Inflammatory macrophage treated with lipopolysaccharide for 1 hour (primary cell): Measurements from ENCODE around the gene OR6S1.
A peak's percentile ranks its signal among the peaks of the same experiment; 100 is the strongest.
"Not testable (repeated sequence)": the region's sequence is repeated elsewhere in the genome, so short reads cannot be mapped to it uniquely, and the experiment has no call there.

Source experiments
- DNase-seq, 2 donors: peaks; one replicate each; pipeline ENCODE4 v3.0.0-alpha.2; 2020 to 2022

The OR6S1 gene

GRCh38 chr14:20630340-20631022 is 11.0 kb downstream of the OR6S1 start:
- no peak for DNase-seq

DNA sequence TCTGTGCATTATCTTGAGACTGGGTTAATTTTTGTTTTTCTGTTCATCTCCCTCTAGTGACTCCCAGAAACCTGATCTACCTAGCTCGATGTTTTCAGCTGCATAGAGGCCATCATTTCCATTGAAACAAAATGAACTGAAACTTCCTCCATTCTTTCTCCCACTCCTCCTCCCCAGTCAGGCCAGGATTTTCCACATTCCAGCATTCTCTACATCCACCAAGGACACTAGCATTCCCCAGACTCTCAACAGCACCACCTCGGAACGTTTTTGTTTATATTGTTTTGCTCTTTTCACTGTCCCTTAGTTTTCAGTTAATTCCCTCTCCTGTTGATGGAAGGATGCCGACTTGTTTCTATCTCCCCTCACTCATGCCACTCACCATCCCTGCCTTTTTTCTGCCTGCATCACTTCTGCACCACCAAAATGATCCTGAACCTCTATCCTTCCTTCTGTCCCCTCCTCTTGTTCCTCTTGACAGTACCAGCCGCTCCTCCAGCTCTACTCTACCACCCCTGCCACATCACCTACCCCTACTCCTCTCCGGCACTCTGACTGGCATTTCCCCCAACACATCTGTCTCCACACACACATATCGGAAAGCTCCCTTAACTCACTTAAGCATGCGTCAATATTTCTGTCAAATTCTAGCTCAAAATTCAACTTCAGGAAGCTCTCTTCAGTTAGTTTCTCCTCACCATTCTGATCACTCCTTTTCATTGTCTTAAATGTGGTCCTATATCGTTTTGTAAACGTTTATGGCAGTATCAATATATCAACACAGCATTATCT is 13.2 kb downstream of the OR6S1 start:
- no peak for DNase-seq

- no peak for DNase-seq
These were observed 14.0 kb downstream of the OR6S1 start for GRCh38 chr14:20627346-20628027.

- no peak for DNase-seq
These were observed 15.2 kb downstream of the OR6S1 start for GRCh38 chr14:20626274-20626673.

- peak; percentile 88 to 90 for DNase-seq
These were observed 16.9 kb downstream of the OR6S1 start for GRCh38 chr14:20624495-20625070.

DNA sequence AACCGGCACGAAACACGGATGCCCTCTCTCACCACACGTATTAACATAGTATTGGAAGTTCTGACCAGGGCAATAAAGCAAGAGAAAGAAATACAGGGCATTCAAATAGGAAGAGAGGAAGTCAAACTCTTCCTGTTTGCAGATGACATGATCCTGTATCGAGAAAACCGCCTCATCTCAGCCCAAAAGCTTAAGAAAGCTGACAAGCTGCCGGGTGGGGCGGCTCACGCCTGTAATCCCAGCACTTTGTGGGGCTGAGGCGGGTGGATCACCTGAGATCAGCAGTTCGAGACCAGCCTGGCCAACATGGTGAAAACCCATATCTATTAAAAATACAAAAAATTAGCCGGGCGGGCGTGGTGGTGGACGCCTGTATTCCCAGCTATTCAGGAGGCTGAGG is 17.7 kb downstream of the OR6S1 start:
- DNase-seq = peak in 1 of 2 donors; percentile 48

DNA sequence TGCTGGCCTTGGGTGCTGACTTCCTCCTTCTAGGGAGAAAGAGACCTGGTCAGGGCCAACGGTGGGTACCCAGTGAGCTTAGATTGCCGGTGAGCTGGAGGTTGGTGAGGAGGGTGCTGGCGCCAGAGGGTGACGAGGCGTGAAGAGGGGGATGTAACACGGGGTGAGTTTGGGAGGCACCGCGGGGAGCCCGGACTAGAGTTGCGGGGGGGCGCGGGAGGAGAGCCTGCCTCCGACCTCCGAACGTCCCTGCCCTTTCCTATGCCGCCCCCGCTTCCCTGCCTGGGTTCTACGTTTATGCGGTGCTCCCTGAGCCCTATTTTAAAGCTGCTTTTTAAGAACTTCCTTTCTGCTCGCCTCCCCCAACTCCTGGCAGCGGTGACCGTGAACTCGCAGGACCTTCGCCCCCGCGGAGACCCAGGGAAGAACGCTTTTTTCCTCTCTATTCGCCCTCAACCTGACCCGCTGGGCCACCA is 18.6 kb downstream of the OR6S1 start:
- no peak for DNase-seq

DNA sequence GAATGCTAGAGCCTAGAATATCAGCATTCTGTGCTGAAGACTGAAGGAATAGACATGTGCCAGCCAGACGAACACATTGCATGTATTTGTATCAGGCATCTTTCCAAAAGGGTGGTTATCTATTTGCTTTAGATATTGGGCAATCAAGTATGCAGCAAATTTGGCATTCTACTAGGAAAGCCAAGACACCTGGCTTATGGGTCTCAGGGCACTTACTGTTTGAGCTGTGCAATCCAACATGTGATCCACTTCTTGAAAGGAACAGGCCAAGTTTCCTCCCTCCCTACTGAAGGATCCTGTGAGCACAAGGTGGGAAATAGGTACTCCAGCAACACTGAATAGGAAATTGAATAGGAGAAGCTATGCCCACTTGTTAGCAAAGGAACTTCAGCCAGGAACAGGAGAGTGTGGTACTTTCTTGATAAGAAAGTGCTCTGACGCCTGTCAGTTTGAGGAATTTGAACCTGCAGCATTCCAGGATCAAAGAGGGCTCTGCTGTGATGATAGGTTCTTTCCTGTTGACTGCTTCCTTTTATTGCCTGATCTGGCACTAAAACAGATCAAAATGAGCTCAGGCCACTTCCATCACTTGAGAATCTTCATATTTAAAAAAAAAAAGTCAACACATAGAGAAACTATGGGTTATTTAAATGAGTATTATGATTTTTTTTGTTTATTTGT is 20.6 kb downstream of the OR6S1 start:
- no peak for DNase-seq

DNA sequence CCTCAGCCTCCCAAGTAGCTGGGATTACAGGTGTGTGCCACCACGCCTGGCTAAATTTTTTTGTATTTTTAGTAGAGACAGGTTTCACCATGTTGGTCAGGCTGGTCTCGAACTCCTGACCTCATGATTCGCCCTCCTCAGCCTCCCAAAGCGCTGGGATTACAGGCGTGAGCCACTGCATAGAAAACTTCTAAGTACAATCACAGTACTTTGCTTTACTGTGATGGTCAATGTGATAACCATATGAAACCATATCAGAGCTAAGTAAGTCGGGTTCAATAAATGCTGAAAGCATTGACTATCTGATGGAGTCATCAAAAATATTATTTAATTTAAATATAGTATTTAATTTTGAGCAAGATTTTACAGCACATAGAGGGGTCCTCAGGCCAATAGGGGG is 21.8 kb downstream of the OR6S1 start:
- DNase-seq = not testable (repeated sequence)

DNA sequence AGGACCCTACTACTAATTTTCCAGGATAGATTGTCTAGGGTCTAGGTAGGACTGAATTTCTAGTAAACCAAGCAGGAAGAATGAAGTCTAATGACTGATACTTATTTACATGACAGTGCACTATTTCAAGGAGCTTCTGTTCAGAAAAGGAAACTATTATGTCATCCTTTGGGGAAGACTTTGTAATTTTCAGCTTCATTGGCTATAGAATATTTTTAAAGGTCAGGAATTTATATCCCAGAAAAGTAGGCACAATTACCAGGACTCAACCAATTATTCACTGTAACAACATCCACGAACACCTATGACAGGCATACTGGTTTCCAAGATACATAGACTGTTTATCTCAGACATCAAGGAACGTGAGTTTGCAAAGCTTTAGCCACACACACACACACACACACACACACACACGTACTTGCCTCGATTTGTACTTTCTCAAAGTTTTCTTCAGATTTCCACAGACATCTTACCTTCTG is 23.2 kb downstream of the OR6S1 start:
- DNase-seq = peak; percentile 60 to 66

DNA sequence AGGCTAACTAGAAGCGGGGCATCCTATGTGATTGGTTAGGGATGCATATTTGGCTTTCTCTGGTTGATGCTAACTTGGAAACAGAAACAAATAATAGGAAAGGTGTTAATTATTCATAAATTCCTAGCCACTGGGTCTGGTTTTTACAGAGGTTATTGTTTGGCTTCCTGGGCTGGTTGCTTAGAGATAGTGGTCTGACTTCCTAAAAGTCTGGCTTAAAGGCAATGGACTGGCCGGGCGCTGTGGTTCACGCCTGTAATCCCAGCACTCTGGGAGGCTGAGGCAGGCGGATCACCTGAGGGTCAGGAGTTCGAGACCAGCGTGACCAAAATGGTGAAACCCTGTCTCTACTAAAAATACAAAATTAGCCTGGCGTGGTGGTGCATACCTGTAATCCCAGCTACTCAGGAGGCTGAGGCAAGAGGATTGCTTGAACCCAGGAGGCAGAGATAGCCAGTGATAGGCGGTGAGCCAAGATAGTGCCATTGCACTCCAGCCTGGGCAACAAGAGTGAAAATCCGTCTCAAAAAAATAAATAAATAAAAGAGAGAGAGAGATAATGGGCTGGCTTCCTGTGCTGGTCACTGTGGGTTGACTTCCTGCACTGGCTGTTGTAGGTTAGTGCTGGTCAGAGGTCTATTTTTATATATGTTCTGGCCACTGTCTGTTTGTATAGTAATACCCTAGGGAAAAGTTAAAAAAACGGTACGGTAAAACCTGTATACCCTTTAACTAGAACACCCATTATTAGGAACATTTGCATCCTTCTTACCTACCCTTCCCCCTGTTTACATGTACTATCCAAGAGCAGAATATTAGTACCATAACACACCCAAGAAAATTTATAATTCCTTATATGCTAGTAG is 24.1 kb downstream of the OR6S1 start:
- no peak for DNase-seq

GRCh38 chr14:20615996-20616395 is 25.5 kb downstream of the OR6S1 start:
- no peak for DNase-seq

GRCh38 chr14:20614038-20614840 is 27.3 kb downstream of the OR6S1 start:
- DNase-seq = no peak

DNA sequence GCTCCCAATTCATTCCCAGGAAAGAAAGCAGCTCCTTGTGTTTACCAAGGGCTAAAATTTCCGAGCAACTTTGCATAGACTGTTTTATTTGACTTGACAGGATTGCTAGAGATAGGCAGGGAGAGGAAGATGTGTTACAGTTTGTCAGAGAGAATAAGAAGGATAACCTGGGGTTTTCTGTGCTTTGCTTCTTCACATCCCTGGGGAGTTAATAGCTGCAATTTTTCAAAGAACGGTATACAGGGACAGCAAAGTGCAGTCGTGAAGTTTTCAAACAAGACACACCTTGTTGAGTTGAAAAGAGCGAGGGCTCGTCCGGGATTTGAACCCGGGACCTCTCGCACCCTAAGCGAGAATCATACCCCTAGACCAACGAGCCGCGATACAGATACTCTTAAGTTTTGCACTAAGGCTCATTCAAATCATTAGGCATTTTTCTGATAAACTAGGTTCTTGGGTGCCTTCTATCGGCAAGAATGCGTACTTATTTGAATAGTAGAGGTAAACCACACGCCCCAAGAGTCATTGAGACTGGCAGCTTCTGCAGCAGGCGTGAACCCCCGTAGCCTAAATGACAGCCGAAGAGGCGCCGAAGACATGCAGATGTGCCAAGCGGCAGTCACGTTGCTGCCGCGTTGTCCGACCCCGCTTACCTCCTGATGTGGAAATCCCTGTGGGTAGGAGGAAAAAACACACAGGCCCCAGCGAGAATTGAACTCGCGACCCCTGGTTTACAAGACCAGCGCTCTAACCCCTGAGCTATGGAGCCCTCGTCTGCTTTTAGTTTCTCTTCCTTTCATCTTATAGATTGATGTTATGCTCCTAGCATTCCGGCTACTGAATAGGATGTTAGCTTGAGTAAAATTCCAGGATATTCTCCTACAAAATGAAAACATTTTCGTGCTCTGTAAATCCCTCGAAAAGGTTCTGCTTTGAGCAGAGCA is 28.1 kb downstream of the OR6S1 start:
- peak; percentile 93 to 96 for DNase-seq

GRCh38 chr14:20612403-20612802 is 29.1 kb downstream of the OR6S1 start:
- DNase-seq = peak in 1 of 2 donors; percentile 36

DNA sequence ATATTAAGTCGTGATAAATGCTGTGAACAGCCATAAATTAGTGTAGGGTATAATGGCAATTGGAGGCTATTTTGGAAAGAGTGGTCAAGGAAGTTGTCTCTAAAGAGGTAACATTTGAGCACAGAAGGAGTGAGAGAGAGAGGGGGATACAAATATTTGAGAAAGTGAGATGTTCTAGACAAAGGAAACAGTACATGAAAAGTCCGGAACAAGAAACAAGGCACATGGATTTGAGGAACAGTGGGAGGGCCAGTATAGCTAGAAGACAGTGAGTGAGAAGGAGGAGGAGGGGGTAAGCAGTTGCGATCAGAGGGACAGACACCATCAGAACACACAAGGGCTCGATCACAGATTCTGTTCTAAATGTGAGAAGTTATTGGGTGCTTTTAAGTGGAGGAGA is 30.2 kb downstream of the OR6S1 start:
- DNase-seq = no peak

DNA sequence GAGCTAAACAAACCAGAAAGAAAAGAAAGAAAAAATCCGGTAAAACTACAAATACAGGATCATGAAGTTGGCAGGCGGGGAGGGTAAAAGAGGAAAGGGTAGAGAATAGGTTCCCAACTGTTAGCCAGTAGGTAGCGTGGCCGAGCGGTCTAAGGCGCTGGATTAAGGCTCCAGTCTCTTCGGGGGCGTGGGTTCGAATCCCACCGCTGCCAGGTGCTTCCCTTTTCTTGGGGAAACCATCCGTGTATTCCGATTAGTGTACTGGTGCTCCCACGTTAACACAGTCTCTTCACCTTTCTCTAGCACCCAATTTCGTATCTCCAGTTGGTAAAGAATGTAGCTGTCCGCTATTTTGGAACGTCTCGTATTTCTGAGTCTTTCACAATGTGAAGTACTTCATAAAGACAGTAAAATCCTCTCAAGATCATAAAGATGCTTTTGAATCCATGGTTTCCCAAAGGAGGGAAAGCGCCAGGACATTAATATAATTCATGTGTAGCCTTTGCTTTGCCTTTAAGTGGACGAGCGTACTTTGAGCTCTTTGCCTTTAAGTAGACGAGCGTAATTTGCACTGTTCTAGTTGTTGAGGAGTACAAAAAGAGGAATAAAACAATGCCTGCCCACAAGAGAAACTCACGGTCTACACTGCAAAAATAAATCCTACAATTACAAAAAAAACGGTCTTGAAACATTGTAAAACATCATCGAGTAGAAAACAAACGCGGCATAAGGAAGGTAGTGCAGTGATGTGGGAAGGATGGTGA is 31.3 kb downstream of the OR6S1 start:
- DNase-seq = peak; percentile 64 to 79

GRCh38 chr14:20609215-20610001 is 32.1 kb downstream of the OR6S1 start:
- DNase-seq = peak; percentile 74 to 95
